Activated CD4-positive, CD25-positive, alpha-beta regulatory T cell treated with anti-CD3 and anti-CD28 coated beads, Interleukin-2, amount 50 U/mL, for 16 hours (primary cell): ENCODE measurements around the gene LPIN2.
A peak's percentile ranks its signal among the peaks of the same experiment; 100 is the strongest.
"Not testable (repeated sequence)": the region's sequence is repeated elsewhere in the genome, so short reads cannot be mapped to it uniquely, and the experiment has no call there.

Experiments used
- DNase-seq: peaks from one replicate; pipeline ENCODE4 v3.0.0-alpha.2; 2020; ENCODE audit warnings: low read depth, low spot score

LPIN2 gene

GRCh38 chr18:3007491-3007890 is 5.5 kb downstream of the LPIN2 start:
- no peak for DNase-seq

- DNase-seq: no peak
These were observed 7.5 kb downstream of the LPIN2 start for GRCh38 chr18:3005462-3005861.

GRCh38 chr18:3003766-3004165 is 9.2 kb downstream of the LPIN2 start:
- DNase-seq: not testable (repeated sequence)

GRCh38 chr18:3002732-3003131 is 10.2 kb downstream of the LPIN2 start:
- DNase-seq: no peak

- DNase-seq: no peak
These were observed 14.3 kb downstream of the LPIN2 start for GRCh38 chr18:2998644-2999043.

GRCh38 chr18:2997846-2998564 is 14.9 kb downstream of the LPIN2 start:
- DNase-seq: no peak

- DNase-seq: no peak
These were observed 15.5 kb downstream of the LPIN2 start for GRCh38 chr18:2997429-2997828.

- DNase-seq: peak; percentile 44
These were observed 18.1 kb downstream of the LPIN2 start for GRCh38 chr18:2994603-2995432.

GRCh38 chr18:2994020-2994589 is 18.8 kb downstream of the LPIN2 start:
- DNase-seq: no peak

GRCh38 chr18:2992995-2993877 is 19.7 kb downstream of the LPIN2 start:
- no peak for DNase-seq

- no peak for DNase-seq
These were observed 21.8 kb downstream of the LPIN2 start for GRCh38 chr18:2990956-2991640.

GRCh38 chr18:2987876-2988790 is 24.8 kb downstream of the LPIN2 start:
- DNase-seq: no peak

GRCh38 chr18:2986150-2986865 is 26.6 kb downstream of the LPIN2 start:
- DNase-seq: no peak

- no peak for DNase-seq
These were observed 27.3 kb downstream of the LPIN2 start for GRCh38 chr18:2985628-2986027.

GRCh38 chr18:2984703-2985261 is 28.2 kb downstream of the LPIN2 start:
- DNase-seq: no peak

- DNase-seq: no peak
These were observed 28.9 kb downstream of the LPIN2 start for GRCh38 chr18:2984091-2984490.

- DNase-seq: no peak
These were observed 29.6 kb downstream of the LPIN2 start for GRCh38 chr18:2983296-2983695.

- DNase-seq: no peak
These were observed 30.3 kb downstream of the LPIN2 start for GRCh38 chr18:2982452-2983269.
